ENCODE data around the gene LIN9.

LIN9 gene

GRCh38 chr1:226306425-226306824 is 2.5 kb downstream of the LIN9 start:
- Histone ChIP-seq H3K27me3 (ENCODE audit: control insufficient read depth, insufficient read depth, low read length, poor library complexity, severe bottlenecking) (peaks cover 16% of the 10 kb centered on the region), H3K4me3 (ENCODE audit: insufficient read depth, low read depth, low read length) (no peak overlapping the region), H3K27ac (ENCODE audit: insufficient read depth, low read depth, low read length, poor library complexity, severe bottlenecking) (no peak overlapping the region), H3K36me3 (ENCODE audit: control insufficient read depth, insufficient read depth, low read length) (no peaks in the 10 kb centered on the region), H3K9me3 (ENCODE audit: control insufficient read depth, low read length) (no peaks in the 10 kb centered on the region), H3K4me1 (ENCODE audit: control insufficient read depth, insufficient read depth, low read length) (peaks cover 12% of the 10 kb centered on the region)
- WGBS, 2 experiments = 89 to 100% methylated on average over 2 of the region's 2 CpGs

- Histone ChIP-seq H3K27ac (ENCODE audit: insufficient read depth, low read depth, low read length, poor library complexity, severe bottlenecking) (no peak overlapping the region), H3K36me3 (ENCODE audit: control insufficient read depth, insufficient read depth, low read length) (no peaks in the 10 kb centered on the region), H3K4me1 (ENCODE audit: control insufficient read depth, insufficient read depth, low read length) (peaks cover 10% of the 10 kb centered on the region), H3K27me3 (ENCODE audit: control insufficient read depth, insufficient read depth, low read length, poor library complexity, severe bottlenecking) (peaks cover 7% of the 10 kb centered on the region), H3K9me3 (ENCODE audit: control insufficient read depth, low read length) (no peaks in the 10 kb centered on the region), H3K4me3 (ENCODE audit: insufficient read depth, low read depth, low read length) (no peak overlapping the region)
- WGBS, 2 experiments = 89% methylated on average over 4 to 5 of the region's 5 CpGs
These were observed 3.8 kb downstream of the LIN9 start for GRCh38 chr1:226305184-226305583.

- no peaks in the 10 kb centered on the region for H3K9me3 ChIP-seq (ENCODE audit: control insufficient read depth, low read length)
- no peak overlapping the region for H3K4me3 ChIP-seq (ENCODE audit: insufficient read depth, low read depth, low read length)
- H3K36me3 ChIP-seq (ENCODE audit: control insufficient read depth, insufficient read depth, low read length) = no peaks in the 10 kb centered on the region
- 83 to 99% methylated on average over 2 to 4 of the region's 4 CpGs for WGBS, 2 experiments
- peaks cover 4% of the 10 kb centered on the region for H3K4me1 ChIP-seq (ENCODE audit: control insufficient read depth, insufficient read depth, low read length)
- no peak overlapping the region for H3K27ac ChIP-seq (ENCODE audit: insufficient read depth, low read depth, low read length, poor library complexity, severe bottlenecking)
- no peaks in the 10 kb centered on the region for H3K27me3 ChIP-seq (ENCODE audit: control insufficient read depth, insufficient read depth, low read length, poor library complexity, severe bottlenecking)
These were observed 4.5 kb downstream of the LIN9 start for GRCh38 chr1:226304291-226304955.

- Histone ChIP-seq H3K27me3 (ENCODE audit: control insufficient read depth, insufficient read depth, low read length, poor library complexity, severe bottlenecking) (no peaks in the 10 kb centered on the region), H3K9me3 (ENCODE audit: control insufficient read depth, low read length) (no peaks in the 10 kb centered on the region), H3K4me1 (ENCODE audit: control insufficient read depth, insufficient read depth, low read length) (peaks cover 2% of the 10 kb centered on the region), H3K4me3 (ENCODE audit: insufficient read depth, low read depth, low read length) (no peak overlapping the region), H3K27ac (ENCODE audit: insufficient read depth, low read depth, low read length, poor library complexity, severe bottlenecking) (no peak overlapping the region), H3K36me3 (ENCODE audit: control insufficient read depth, insufficient read depth, low read length) (peaks cover 5% of the 10 kb centered on the region)
- WGBS, 2 experiments = no CpG with 5 or more reads among the region's 1 CpG
These were observed 6.2 kb downstream of the LIN9 start for GRCh38 chr1:226302731-226303130.

GRCh38 chr1:226296911-226297310 is 12.1 kb downstream of the LIN9 start:
- peaks cover 20% of the 10 kb centered on the region for H3K36me3 ChIP-seq (ENCODE audit: control insufficient read depth, insufficient read depth, low read length)
- H3K27me3 ChIP-seq (ENCODE audit: control insufficient read depth, insufficient read depth, low read length, poor library complexity, severe bottlenecking) = no peaks in the 10 kb centered on the region
- no peak overlapping the region for H3K27ac ChIP-seq (ENCODE audit: insufficient read depth, low read depth, low read length, poor library complexity, severe bottlenecking)
- H3K4me3 ChIP-seq (ENCODE audit: insufficient read depth, low read depth, low read length) = no peak overlapping the region
- no peaks in the 10 kb centered on the region for H3K4me1 ChIP-seq (ENCODE audit: control insufficient read depth, insufficient read depth, low read length)
- 91 to 98% methylated on average over 5 of the region's 5 CpGs for WGBS, 2 experiments
- H3K9me3 ChIP-seq (ENCODE audit: control insufficient read depth, low read length) = no peaks in the 10 kb centered on the region

- no peaks in the 10 kb centered on the region for H3K4me1 ChIP-seq (ENCODE audit: control insufficient read depth, insufficient read depth, low read length)
- no peaks in the 10 kb centered on the region for H3K9me3 ChIP-seq (ENCODE audit: control insufficient read depth, low read length)
- H3K4me3 ChIP-seq (ENCODE audit: insufficient read depth, low read depth, low read length) = no peak overlapping the region
- peaks cover 21% of the 10 kb centered on the region for H3K36me3 ChIP-seq (ENCODE audit: control insufficient read depth, insufficient read depth, low read length)
- H3K27me3 ChIP-seq (ENCODE audit: control insufficient read depth, insufficient read depth, low read length, poor library complexity, severe bottlenecking) = no peaks in the 10 kb centered on the region
- H3K27ac ChIP-seq (ENCODE audit: insufficient read depth, low read depth, low read length, poor library complexity, severe bottlenecking) = no peak overlapping the region
- WGBS, 2 experiments = 93 to 95% methylated on average over 4 of the region's 4 CpGs
These were observed 15.4 kb downstream of the LIN9 start for GRCh38 chr1:226293553-226293920.

GRCh38 chr1:226292874-226293552 is 16.0 kb downstream of the LIN9 start:
- 97 to 100% methylated on average over 2 of the region's 2 CpGs for WGBS, 2 experiments
- Histone ChIP-seq H3K36me3 (ENCODE audit: control insufficient read depth, insufficient read depth, low read length) (peaks cover 18% of the 10 kb centered on the region), H3K27me3 (ENCODE audit: control insufficient read depth, insufficient read depth, low read length, poor library complexity, severe bottlenecking) (no peaks in the 10 kb centered on the region), H3K27ac (ENCODE audit: insufficient read depth, low read depth, low read length, poor library complexity, severe bottlenecking) (no peak overlapping the region), H3K4me3 (ENCODE audit: insufficient read depth, low read depth, low read length) (no peak overlapping the region), H3K9me3 (ENCODE audit: control insufficient read depth, low read length) (no peaks in the 10 kb centered on the region), H3K4me1 (ENCODE audit: control insufficient read depth, insufficient read depth, low read length) (no peaks in the 10 kb centered on the region)

- H3K27ac ChIP-seq (ENCODE audit: insufficient read depth, low read depth, low read length, poor library complexity, severe bottlenecking) = no peak overlapping the region
- peaks cover 15% of the 10 kb centered on the region for H3K36me3 ChIP-seq (ENCODE audit: control insufficient read depth, insufficient read depth, low read length)
- no peaks in the 10 kb centered on the region for H3K4me1 ChIP-seq (ENCODE audit: control insufficient read depth, insufficient read depth, low read length)
- H3K4me3 ChIP-seq (ENCODE audit: insufficient read depth, low read depth, low read length) = no peak overlapping the region
- no peaks in the 10 kb centered on the region for H3K9me3 ChIP-seq (ENCODE audit: control insufficient read depth, low read length)
- H3K27me3 ChIP-seq (ENCODE audit: control insufficient read depth, insufficient read depth, low read length, poor library complexity, severe bottlenecking) = no peaks in the 10 kb centered on the region
- 96 to 100% methylated on average over 2 to 4 of the region's 4 CpGs for WGBS, 2 experiments
These were observed 21.4 kb downstream of the LIN9 start for GRCh38 chr1:226287587-226287986.

GRCh38 chr1:226281058-226281457 is 27.9 kb downstream of the LIN9 start:
- H3K36me3 ChIP-seq (ENCODE audit: control insufficient read depth, insufficient read depth, low read length) = peaks cover 7% of the 10 kb centered on the region
- no peak overlapping the region for H3K27ac ChIP-seq (ENCODE audit: insufficient read depth, low read depth, low read length, poor library complexity, severe bottlenecking)
- WGBS, 2 experiments = no CpG with 5 or more reads among the region's 1 CpG

GRCh38 chr1:226279498-226279897 is 29.5 kb downstream of the LIN9 start:
- Histone ChIP-seq H3K36me3 (ENCODE audit: control insufficient read depth, insufficient read depth, low read length) (peaks cover 10% of the 10 kb centered on the region), H3K4me3 (ENCODE audit: insufficient read depth, low read depth, low read length) (no peak overlapping the region), H3K4me1 (ENCODE audit: control insufficient read depth, insufficient read depth, low read length) (no peaks in the 10 kb centered on the region), H3K9me3 (ENCODE audit: control insufficient read depth, low read length) (no peaks in the 10 kb centered on the region), H3K27me3 (ENCODE audit: control insufficient read depth, insufficient read depth, low read length, poor library complexity, severe bottlenecking) (no peaks in the 10 kb centered on the region), H3K27ac (ENCODE audit: insufficient read depth, low read depth, low read length, poor library complexity, severe bottlenecking) (no peak overlapping the region)
- WGBS, 2 experiments = 95 to 100% methylated on average over 5 of the region's 5 CpGs

More at GRCh38 chr1:226281058-226281457, 27.9 kb downstream of the LIN9 start:
- Histone ChIP-seq H3K4me3 (ENCODE audit: insufficient read depth, low read depth, low read length) (no peak overlapping the region), H3K4me1 (ENCODE audit: control insufficient read depth, insufficient read depth, low read length) (no peaks in the 10 kb centered on the region), H3K27me3 (ENCODE audit: control insufficient read depth, insufficient read depth, low read length, poor library complexity, severe bottlenecking) (no peaks in the 10 kb centered on the region), H3K9me3 (ENCODE audit: control insufficient read depth, low read length) (no peaks in the 10 kb centered on the region)
